Stimulated activated effector memory CD8-positive, alpha-beta T cell treated with anti-CD3 and anti-CD28 coated beads, Interleukin-12 subunit alpha, Interleukin-12 subunit beta, amount 100 ng/mL, for 72 hours (primary cell): ENCODE data around the gene MROH2A.
A peak's percentile ranks its signal among the peaks of the same experiment; 100 is the strongest.

ENCODE experiments used
- ATAC-seq: fragments of 150-1000 bp; cut with Tn5 transposase; 2 replicates; pipeline ENCODE4 v1.10.0; 2021
- DNase-seq, 2 donors: peaks; one replicate each; pipeline ENCODE4 v3.0.0; 2021 to 2022; ENCODE audit warnings: low spot score in 2 of 2
- H3K27ac Mint-ChIP-seq: one replicate; pipeline ENCODE4 v1.8.0; 2022; ENCODE audit warnings: mild to moderate bottlenecking, mixed read lengths
- H3K36me3 Mint-ChIP-seq: one replicate; pipeline ENCODE4 v1.8.0; 2022; ENCODE audit warnings: mild to moderate bottlenecking, mixed read lengths
- H3K4me1 Mint-ChIP-seq: one replicate; pipeline ENCODE4 v1.8.0; 2022; ENCODE audit warnings: mixed read lengths
- H3K4me3 Mint-ChIP-seq: one replicate; pipeline ENCODE4 v1.8.0; 2022; ENCODE audit warnings: mild to moderate bottlenecking, mixed read lengths
- H3K9me3 Mint-ChIP-seq: one replicate; pipeline ENCODE4 v1.8.0; 2022; ENCODE audit warnings: mixed read lengths

MROH2A gene

DNA sequence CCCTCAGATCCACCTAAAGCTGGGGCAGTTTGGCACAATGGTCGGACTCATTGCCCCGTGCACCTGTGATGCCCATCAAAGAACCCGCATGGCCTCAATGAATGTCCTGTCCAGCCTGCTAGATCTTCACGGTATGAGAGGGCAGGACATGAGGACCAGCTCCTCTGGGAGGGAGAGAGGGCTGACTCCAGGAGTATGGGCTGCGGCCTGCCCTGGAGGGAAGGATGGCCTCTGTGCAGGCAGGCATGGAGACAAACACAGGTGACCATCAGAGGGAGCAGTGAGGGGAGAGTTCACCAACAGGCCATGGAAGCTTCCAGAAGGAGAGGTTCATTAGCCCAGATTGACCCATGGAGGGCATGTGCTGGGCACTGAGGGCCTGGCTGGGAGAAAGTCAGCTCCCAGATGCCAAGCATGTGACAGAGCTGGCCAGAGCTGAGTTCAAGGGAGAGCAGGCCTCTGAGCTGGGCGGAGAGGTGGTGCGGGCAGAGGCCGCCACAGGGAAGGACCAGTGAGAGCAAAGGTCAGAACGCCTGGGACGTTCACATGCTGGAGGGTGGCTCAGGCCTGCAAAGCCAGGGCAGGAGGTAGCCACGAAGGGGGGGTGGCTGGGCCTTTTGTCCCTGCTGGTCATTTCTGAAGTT is 40.0 kb downstream of the MROH2A start:
- DNase-seq, result no peak
- ATAC-seq, result no peak
- Mint-ChIP-seq H3K27ac (no peak overlapping the region), H3K4me1 (peaks cover 4% of the 10 kb centered on the region), H3K4me3 (no peak overlapping the region), H3K36me3 (no peaks in the 10 kb centered on the region), H3K9me3 (no peaks in the 10 kb centered on the region)

DNA sequence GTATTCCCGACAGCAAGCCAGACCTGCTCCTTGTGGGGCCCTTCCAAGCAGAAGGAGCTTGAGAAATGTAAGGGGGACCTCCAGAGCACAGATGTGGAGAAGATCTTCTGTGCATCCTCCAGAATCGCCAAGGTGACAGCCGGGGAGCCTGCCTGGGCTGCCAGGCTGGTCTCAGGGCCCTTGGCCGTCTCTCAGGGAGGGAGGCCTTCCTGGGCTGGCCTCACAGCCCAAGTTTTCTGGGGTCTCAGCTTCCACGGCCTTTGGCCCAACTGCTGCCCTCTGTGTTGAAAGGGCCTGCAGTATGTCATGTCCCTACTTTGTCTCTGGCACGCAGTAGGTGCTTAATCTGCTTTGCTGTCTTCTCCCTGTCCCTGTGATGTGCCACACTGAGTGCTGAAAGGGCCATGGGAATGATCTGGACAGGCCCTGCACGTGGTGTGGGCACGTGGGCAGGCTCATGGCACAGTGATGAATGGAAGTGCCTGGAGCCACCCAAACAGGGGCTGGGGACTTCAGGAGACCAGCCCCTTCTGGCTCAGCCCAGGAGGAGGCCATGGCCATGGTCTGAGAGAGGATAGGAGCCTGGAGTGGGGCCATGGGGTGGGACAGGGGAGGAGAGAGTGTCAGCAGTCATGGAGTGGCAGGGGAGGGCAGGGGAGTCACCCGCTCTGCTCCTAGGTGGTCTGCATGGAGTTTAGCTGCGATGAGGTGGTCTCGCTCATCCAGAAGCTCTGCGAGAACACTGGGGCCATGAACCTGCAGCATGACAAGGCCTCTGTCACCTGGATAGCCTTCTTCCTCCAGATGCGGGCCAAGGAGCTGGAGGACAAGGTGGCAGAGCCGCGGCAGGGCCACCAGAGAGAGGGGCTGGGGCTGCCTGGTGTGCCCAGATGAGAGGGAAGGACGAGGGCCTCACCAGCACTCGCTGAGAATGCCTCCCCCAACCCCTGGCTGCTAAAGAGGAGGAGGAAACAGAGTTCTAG is 40.8 kb downstream of the MROH2A start:
- no peak for DNase-seq
- no peaks in the 10 kb centered on the region for H3K9me3 Mint-ChIP-seq
- H3K27ac Mint-ChIP-seq, result no peak overlapping the region
- no peak for ATAC-seq
- no peaks in the 10 kb centered on the region for H3K36me3 Mint-ChIP-seq
- H3K4me1 Mint-ChIP-seq, result peaks cover 4% of the 10 kb centered on the region
- H3K4me3 Mint-ChIP-seq, result no peak overlapping the region

DNA sequence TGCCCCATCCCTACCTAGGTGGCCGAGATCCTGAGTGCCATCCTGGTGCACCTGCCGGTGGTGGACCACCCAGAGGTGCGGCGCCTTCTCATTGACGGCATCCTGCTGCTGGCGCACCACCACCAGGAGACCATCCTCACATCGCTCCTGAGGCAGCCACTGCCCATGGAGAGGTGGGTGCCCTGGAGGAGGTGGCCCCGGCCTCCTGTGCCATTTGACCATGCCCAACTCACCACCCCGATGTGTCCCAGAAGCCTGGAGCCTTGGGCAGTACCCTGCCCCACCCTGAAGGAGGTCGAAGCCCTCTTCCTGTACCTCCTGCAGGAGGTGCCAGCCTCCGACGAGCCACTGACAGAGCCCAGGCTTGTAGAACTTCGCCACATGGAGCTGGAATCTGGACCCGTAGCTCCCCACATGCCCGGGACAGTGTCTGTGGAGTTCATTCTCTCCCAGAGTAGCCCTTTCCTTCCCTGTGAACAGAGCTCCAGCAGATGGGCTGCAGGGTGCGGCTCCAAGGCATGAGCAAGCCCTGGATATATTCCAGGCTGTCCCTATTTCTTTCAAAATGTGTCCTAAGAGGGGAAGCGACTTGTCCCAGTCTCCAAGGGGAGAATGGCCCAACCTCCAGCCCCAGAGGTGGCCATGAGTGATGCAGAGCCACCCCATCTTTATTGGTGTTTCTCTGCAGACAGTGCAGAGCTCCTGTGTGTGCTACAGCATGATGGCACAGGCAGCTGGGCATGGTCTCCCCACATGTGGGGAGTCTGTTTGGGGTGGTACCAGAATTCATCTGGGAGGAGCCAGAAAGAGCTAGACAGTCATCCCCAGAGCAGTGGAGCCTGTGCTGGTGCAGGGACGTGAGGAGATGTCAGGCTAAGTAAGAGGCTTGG is 42.0 kb downstream of the MROH2A start:
- DNase-seq (no peak), ATAC-seq (peak; percentile 17)
- Mint-ChIP-seq H3K36me3 (no peaks in the 10 kb centered on the region), H3K9me3 (no peaks in the 10 kb centered on the region), H3K27ac (no peak overlapping the region), H3K4me3 (no peak overlapping the region), H3K4me1 (peaks cover 4% of the 10 kb centered on the region)

GRCh38 chr2:233820774-233821105 is 42.6 kb downstream of the MROH2A start:
- H3K27ac Mint-ChIP-seq, result no peak overlapping the region
- no peaks in the 10 kb centered on the region for H3K36me3 Mint-ChIP-seq
- no peak overlapping the region for H3K4me3 Mint-ChIP-seq
- DNase-seq (no peak), ATAC-seq (no peak)
- peaks cover 4% of the 10 kb centered on the region for H3K4me1 Mint-ChIP-seq
- H3K9me3 Mint-ChIP-seq, result no peaks in the 10 kb centered on the region

DNA sequence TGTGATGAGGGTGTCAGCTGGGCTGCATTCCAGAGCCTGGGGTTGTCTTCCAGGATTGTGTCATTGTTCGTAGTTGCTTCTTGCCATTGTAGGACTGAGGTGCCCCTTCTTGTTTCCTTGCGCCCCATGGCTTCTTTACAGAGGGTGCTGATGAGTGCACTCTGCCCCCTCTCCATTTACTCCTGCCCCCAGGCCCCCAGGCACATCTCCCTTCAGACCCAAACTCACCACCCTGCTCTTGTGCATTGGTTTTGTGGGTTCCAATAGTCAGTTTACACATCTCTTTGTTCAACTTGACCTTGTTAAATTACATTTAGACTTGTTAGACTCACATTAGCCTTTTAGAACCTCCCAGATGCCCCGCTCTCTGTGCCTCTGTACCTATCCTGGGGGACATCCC is 43.1 kb downstream of the MROH2A start:
- Mint-ChIP-seq H3K4me3 (no peak overlapping the region), H3K27ac (no peak overlapping the region), H3K36me3 (no peaks in the 10 kb centered on the region), H3K9me3 (no peaks in the 10 kb centered on the region), H3K4me1 (peaks cover 4% of the 10 kb centered on the region)
- ATAC-seq (no peak), DNase-seq (no peak)

DNA sequence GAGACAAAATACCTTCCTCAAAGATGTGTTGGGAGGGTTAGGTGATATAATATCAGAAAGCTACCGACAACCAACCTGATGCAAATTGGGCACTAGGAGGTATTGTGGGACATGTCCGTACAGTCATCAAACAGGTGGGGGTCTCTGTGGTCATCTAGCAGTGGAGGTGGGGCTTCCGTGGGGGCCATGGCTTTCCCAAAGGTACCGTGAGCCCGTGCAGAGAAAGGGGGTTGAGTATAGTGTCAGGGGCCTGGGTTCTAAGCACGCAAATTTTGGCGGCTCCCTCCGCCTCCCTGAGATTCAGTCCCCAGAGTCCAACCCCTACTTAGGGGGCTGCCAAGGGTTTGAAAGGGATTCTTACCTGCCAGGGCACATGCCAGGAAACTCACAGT is 43.6 kb downstream of the MROH2A start:
- H3K4me3 Mint-ChIP-seq, result no peak overlapping the region
- peaks cover 4% of the 10 kb centered on the region for H3K4me1 Mint-ChIP-seq
- DNase-seq, result no peak
- H3K9me3 Mint-ChIP-seq, result no peaks in the 10 kb centered on the region
- no peak for ATAC-seq
- H3K36me3 Mint-ChIP-seq, result no peaks in the 10 kb centered on the region
- no peak overlapping the region for H3K27ac Mint-ChIP-seq

DNA sequence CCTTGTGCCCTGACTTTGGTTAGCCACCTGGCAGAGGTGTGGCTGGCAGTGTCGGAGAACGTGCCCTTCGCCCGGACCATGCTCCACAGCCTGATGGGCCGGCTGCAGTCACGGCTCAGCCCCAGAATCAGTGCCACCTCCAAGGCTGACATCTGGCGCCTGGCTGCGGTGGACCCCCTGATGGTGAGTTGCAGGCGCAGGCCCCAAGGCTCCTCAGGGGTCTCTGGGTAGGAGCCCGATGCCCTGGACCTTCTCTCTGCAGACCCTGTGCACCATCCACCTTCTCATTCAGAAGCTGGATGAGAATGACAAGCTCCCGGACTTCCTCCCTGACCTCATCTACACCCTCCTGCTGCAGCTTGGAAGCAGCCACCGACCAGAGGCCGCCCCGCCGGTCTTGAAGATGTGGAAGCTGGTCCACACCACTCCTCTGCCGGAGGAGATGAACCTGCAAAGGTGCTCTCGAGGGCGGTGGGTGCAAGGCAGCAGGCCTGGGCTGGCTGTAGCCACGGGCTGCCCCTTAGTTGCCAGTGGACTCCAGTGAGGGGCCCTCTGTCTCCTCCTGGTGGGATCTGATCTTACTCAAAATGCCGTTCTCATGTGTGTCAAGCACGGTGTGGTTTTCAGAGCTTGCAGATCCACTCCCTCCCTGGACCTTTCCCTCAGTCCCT is 44.1 kb downstream of the MROH2A start:
- H3K27ac Mint-ChIP-seq, result no peak overlapping the region
- no peak for DNase-seq
- no peak overlapping the region for H3K4me3 Mint-ChIP-seq
- H3K36me3 Mint-ChIP-seq, result no peaks in the 10 kb centered on the region
- peaks cover 4% of the 10 kb centered on the region for H3K4me1 Mint-ChIP-seq
- no peaks in the 10 kb centered on the region for H3K9me3 Mint-ChIP-seq
- ATAC-seq, result no peak

DNA sequence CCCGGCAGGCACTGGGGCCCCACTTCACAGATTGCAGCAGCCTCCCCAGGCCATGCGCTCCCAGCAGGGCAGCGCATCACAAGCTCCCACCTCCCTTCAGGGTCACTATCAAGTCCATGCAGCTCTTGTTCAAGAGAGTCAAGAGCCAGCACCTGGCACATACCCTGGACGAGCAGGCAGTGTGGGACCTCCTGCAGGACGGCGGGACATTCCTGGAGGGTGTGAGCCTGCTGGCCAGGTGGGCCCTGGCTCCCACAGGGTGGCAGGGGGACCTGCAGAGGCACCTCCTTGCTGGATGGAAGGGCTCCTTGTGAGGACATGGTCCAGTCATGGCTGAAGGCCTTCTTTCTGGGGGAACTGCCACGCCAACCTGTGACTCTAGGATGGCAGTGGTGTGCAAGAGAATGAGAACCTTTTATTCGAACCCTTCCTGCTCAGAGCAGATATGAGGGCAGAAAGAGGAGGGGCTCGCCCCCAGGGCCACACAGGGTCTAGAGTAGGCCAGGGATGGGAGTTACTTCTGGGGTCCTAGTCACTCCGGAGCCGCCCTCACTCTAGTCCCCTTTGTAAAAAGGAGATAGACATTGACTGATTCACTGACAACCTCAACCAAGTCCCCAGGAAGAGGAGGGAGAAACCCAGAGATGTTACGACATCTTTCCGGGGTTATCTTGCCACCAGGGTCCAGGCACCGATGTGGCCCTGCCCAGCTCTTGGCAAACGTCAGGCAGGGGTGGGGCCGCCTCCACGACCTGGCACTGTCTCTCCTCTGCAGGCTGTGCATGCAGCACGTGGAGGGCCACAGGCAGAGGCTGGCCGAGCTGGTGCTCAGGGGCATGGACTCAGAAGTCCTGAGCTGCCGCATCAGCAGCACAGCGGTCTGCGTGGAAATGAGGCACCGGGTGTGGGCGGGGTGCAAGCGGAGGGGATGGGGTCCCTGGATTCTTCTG is 44.9 kb downstream of the MROH2A start:
- DNase-seq, result no peak
- ATAC-seq, result no peak
- H3K4me1 Mint-ChIP-seq, result peaks cover 2% of the 10 kb centered on the region
- no peaks in the 10 kb centered on the region for H3K36me3 Mint-ChIP-seq
- H3K4me3 Mint-ChIP-seq, result no peak overlapping the region
- no peaks in the 10 kb centered on the region for H3K9me3 Mint-ChIP-seq
- H3K27ac Mint-ChIP-seq, result no peak overlapping the region

- H3K4me3 Mint-ChIP-seq, result no peak overlapping the region
- no peak for DNase-seq
- no peak for ATAC-seq
- H3K36me3 Mint-ChIP-seq, result no peaks in the 10 kb centered on the region
- no peak overlapping the region for H3K27ac Mint-ChIP-seq
- no peaks in the 10 kb centered on the region for H3K9me3 Mint-ChIP-seq
- no peaks in the 10 kb centered on the region for H3K4me1 Mint-ChIP-seq
These were observed 45.6 kb downstream of the MROH2A start for GRCh38 chr2:233823731-233824121.

GRCh38 chr2:233824373-233824772 is 46.2 kb downstream of the MROH2A start:
- Mint-ChIP-seq H3K9me3 (no peaks in the 10 kb centered on the region), H3K4me1 (no peaks in the 10 kb centered on the region), H3K4me3 (no peak overlapping the region), H3K27ac (no peak overlapping the region), H3K36me3 (no peaks in the 10 kb centered on the region)
- ATAC-seq (no peak), DNase-seq (no peak)

- no peaks in the 10 kb centered on the region for H3K36me3 Mint-ChIP-seq
- ATAC-seq, result no peak
- no peak for DNase-seq
- H3K4me1 Mint-ChIP-seq, result no peaks in the 10 kb centered on the region
- no peaks in the 10 kb centered on the region for H3K9me3 Mint-ChIP-seq
- no peak overlapping the region for H3K27ac Mint-ChIP-seq
- H3K4me3 Mint-ChIP-seq, result no peak overlapping the region
These were observed 50.5 kb downstream of the MROH2A start for GRCh38 chr2:233828546-233829192.

DNA sequence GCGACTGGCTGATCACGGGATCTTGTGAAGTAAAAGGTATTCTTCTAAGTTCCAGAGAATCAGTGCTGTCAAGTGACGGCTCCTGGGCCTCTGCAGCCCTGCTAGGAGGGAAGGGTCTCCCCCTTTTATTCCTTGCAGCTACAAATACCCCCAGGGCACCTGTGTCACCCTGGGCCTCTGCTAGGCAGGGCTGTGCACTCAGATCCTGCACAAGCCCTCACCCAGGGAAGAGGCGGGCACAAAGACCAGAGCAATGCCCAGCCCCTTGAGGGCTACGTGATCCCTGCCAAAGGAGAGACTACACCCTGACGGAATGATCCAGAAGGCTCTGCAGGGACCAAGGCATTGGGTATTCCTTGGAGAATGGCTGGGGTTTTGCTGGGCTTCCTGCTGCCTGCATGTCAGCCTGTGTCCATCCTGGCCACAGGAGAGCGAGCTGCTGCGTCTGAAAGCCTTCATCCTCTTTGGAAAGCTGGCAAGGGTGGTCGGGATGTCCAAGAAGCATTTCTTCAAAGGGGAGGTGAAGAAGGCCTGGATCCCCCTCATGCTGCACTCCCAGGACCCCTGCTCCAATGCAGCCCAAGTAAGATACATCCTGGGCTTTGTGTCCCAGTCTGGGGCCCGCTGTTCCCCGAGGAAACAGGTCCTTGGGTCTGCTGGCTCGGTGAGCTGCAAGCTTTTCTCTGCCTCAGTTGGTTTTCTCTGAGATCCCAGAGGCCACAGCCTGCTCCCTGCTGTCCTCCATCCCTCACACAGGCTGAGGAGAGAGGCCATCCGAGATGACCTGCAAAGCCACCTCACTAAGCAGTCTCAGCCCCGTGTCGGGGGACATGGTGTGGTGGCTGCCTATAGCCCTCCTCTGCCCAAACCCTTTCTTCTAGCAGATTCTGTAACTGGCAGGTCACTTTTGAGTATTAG is 51.3 kb downstream of the MROH2A start:
- ATAC-seq, result no peak
- Mint-ChIP-seq H3K9me3 (no peaks in the 10 kb centered on the region), H3K36me3 (no peaks in the 10 kb centered on the region), H3K4me1 (no peaks in the 10 kb centered on the region), H3K27ac (no peak overlapping the region), H3K4me3 (no peak overlapping the region)
- DNase-seq, result no peak
